Fibroblast of skin of right biceps (primary cell): ENCODE results near the gene UBE2J2.

ENCODE experiments used
- DNase-seq: peaks from one replicate; pipeline ENCODE4 v3.0.0-alpha.2; 2013

Gene UBE2J2

DNA sequence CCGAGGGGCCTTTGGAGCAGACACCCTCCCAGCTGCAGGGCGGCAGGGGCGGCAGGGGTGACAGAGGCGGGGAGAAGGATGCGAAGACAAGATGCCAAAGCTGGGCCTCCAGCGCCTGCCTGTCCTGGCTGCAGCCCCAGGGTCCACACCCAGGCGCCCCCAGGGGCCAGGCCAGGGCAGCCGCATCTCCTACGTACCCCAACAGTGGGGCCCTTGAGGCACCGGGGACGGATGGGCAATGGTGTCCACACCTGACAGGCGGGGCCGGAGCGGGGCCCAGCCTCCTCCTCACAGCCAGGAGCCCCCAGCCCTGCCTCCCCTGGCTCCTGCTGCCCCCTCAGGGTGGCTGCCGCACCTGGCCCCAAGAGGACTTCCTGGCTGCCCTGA lies 34.4 kb downstream of the UBE2J2 start:
- DNase-seq, result no peak

DNA sequence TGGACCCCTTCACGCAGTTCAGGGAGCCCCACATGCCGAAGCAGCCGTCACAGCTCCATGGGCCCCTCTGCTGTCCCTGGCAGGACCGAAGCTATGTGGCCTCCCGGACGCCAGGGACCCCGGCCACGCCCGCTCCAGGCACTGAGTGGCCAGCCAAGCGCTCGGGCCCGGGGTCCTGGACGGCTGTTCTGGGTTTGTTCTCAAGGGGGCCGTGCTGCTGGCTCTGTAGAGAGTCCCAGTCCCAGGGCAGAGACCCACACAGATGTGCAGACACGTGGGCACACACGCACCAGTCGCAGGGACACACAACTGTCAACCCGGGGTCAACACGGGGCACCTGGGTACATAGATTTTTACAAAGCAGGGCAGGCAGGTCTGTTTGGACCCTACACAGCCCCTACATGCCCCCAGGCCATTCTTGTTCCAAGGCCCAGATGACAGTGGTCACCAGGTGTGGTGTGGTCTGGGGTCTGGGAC lies 34.9 kb downstream of the UBE2J2 start:
- no peak for DNase-seq

GRCh38 chr1:1237874-1238701 lies 35.6 kb downstream of the UBE2J2 start:
- DNase-seq, result no peak

DNA sequence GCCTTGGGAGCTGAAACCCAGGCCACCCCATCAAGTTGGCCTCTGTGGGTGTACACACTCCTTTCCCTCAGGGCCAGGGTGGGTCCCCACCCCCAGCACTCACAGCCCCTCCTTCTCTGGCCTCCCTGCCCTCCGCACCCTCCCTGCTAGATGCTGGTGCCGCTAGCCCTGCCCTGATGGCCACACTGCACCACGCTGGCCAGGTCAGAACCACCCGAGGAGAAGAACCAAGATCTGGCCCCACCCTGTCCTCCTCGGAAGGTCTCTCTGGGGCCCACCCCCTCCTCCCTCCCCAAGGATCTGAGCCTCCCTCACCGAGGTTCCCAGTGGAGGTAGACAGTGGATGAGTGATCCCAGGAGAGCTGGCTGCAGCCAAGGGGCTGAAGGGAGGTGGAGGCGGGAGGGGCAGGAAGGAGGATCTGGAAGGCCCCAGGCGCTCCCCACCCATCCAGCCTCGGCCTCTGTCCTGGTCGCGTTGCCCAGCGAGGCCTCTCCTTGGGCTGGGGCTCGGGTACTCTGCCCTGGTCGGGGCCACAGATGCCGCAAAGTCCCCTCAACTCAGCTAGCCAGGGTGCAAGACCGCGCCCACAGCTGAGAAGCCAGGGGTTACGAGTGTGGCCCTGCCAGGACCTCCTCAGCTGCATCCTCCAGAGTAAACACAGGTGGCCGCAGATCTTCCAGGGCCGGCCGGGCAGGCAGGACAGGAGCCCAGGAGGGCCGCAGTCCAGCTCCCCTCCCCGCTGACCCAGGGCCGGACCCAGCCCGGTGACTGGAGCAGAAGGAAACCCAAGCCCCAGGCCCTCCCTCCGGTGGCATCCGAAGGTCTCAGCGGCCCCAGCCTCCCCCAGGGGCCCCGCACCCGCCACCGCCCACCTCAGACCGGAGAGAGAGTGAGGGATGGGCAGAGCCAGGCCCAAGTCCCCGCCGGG lies 36.4 kb downstream of the UBE2J2 start:
- DNase-seq, result no peak

GRCh38 chr1:1236176-1236763 lies 37.4 kb downstream of the UBE2J2 start:
- no peak for DNase-seq

DNA sequence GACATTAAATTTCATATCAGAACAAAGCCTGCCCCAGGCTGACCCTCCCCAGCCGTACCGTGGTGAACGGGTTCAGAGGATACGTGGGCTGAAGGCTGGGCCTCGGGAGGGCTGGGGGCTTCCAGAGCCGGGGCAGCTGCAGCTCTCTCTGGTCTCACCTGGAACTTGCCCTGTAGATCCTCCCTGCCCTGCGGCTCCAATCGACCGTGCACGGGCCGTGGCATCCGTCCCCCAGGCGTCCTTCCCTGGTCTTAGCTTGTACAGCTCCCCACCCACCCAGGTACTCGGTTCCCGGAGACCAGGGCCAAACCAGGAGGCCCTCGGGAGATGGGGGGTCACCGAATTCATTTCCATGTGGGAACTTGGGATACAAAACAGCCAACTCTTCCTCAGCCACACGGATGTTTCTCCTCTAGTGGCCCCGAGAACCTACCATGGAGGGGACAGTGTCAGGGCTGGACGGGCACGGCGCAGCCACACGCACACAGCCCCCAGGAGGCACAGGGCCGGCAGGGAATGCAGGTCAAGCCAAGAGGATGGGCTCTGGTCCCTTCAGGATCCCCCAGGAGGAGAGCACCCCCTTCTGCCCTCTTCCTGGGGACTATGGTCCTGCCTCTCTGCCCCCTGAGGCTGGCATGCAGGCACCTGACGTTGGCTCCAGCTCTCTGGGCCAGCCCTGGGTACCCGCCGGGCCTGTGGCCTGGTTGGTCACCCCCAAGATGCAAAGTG lies 38.5 kb downstream of the UBE2J2 start:
- no peak for DNase-seq

DNA sequence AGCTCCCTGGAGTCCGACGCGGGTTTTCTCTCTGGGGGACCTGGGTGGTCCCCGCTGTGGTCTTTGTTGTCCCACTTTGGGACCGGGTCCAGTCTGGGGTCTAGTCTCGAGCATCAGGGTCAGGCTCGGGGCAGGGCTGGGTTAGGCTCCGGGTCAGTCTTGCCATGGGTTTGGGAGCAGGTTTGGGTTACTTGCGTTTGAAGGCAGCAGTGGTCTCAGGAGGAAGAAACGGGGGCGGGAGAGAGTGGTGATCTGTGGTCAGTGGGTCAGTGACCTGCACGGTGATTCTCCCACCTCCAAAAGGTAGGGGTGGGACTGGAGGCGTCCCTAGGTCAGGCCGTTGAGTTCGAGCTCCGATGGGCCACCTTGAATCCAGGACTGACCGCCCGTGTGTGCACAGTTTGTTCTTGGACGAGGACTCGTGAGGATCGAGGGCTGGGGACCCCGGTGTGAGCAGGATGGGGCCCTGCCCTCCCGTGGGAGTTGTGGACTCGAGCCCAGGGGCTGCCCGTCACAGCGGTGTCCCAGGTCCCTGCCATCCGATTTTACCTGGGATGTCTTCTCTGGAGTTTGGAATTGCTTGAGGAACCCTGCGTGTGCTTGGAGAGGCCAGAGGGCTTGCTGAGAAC lies 39.4 kb downstream of the UBE2J2 start:
- DNase-seq, result no peak

- DNase-seq, result no peak
These were observed 40.1 kb downstream of the UBE2J2 start for GRCh38 chr1:1233567-1233892.

DNA sequence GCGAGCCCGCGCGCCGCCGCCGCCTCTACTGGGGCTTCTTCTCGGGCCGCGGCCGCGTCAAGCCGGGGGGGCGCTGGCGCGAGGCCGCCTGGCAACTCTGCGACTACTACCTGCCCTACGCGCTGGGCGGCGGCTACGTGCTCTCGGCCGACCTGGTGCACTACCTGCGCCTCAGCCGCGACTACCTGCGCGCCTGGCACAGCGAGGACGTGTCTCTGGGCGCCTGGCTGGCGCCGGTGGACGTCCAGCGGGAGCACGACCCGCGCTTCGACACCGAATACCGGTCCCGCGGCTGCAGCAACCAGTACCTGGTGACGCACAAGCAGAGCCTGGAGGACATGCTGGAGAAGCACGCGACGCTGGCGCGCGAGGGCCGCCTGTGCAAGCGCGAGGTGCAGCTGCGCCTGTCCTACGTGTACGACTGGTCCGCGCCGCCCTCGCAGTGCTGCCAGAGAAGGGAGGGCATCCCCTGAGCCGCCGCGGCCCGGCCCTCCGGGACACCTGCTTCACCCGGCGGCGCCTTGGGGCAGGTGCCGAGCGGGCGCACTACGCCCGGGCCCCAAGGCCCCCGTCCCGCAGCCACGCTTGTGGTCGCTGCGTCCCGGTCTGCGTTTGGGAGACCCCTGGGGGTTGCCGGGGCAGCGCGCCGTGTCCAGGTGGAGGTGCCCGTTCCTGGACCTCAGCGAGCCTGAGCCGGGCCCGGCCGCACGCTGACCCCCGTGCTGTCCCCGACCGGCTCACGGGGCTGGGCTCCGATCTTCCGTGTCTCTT lies 40.7 kb downstream of the UBE2J2 start:
- DNase-seq, result no peak

- DNase-seq, result no peak
These were observed 41.4 kb downstream of the UBE2J2 start, which contains the start of gene B3GALT6 for GRCh38 chr1:1232208-1232795. TSS of gene B3GALT6 (plus strand) at chr1:1232237. CDS start at chr1:1232279, 42 bp downstream.

- peak; percentile 97 for DNase-seq
These were observed 42.0 kb downstream of the UBE2J2 start, which contains the start of gene SDF4 for GRCh38 chr1:1231400-1232207. TSS of gene SDF4 (minus strand) at chr1:1232001. CDS start at chr1:1228772, 3,229 bp downstream.

GRCh38 chr1:1230656-1231399 lies 42.8 kb downstream of the UBE2J2 start:
- peak; percentile 69 for DNase-seq

GRCh38 chr1:1229770-1230169 lies 43.9 kb downstream of the UBE2J2 start:
- DNase-seq, result no peak

- no peak for DNase-seq
These were observed 44.9 kb downstream of the UBE2J2 start for GRCh38 chr1:1228596-1229321.

- DNase-seq, result no peak
These were observed 45.5 kb downstream of the UBE2J2 start for GRCh38 chr1:1228187-1228586.

- DNase-seq, result no peak
These were observed 46.3 kb downstream of the UBE2J2 start for GRCh38 chr1:1227386-1227785.

- DNase-seq, result no peak
These were observed 46.9 kb downstream of the UBE2J2 start for GRCh38 chr1:1226566-1227362.

- DNase-seq, result no peak
These were observed 47.7 kb downstream of the UBE2J2 start for GRCh38 chr1:1225913-1226312.
